OCI-M1 (cell line): ENCODE results near the gene MSN.

ENCODE experiments used
- DNase-seq: peaks from one replicate; lab custom pipeline; 2025; lab: John Stamatoyannopoulos, UW

MSN gene

GRCh38 chrX:65674204-65674893 is 6.9 kb downstream of the MSN start:
- DNase-seq: no peak

- DNase-seq: no peak
These were observed 10.6 kb downstream of the MSN start for GRCh38 chrX:65677954-65678469.

DNA sequence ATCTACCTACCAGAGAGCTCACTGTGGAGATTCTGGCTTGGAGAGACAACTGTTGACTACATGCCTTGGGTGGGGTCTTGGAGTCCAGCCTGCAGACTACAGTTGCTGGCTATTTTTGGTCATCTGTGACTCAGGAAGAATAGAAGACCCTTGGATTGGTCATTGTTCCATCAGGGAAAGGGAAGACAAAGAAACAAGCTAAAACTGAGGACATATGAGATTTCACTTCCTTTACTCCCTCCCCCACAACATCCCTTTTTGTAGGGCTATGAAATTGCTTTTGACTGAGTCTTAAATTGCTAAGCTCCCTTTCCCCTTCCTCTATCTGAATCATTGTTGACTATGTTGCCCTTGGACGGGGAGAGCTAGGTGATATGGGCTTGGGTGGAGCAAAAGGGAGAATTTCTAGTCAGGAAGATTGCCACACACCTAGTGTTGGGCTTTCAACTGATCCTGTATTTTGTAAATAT is 11.7 kb downstream of the MSN start:
- peak; percentile 18 for DNase-seq

DNA sequence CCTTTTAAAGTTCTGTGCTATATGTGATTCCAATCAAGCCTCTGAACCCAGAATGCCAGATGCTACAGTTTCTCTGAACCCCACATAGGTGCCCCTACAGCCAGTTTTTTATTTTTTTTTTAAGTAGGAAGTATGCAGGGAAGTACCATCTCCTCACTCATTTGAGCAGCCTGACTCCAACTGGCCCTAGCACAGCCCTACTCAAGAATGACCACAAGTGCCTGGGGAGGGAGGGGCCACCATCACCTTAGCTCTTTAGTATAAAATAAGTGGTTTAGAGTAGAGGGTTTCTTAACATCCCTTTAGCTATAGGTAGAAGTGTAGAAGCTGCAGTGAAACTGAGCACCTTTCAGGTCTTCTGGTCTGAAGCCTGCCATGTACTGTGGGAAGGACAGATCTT is 14.4 kb downstream of the MSN start:
- DNase-seq: no peak

GRCh38 chrX:65685112-65685511 is 17.7 kb downstream of the MSN start:
- DNase-seq: no peak

- peak; percentile 12 for DNase-seq
These were observed 18.8 kb downstream of the MSN start for GRCh38 chrX:65686236-65686635.

GRCh38 chrX:65687367-65687766 is 19.9 kb downstream of the MSN start:
- DNase-seq: no peak

- DNase-seq: peak; percentile 54
These were observed 21.0 kb downstream of the MSN start for GRCh38 chrX:65688403-65688871.

DNA sequence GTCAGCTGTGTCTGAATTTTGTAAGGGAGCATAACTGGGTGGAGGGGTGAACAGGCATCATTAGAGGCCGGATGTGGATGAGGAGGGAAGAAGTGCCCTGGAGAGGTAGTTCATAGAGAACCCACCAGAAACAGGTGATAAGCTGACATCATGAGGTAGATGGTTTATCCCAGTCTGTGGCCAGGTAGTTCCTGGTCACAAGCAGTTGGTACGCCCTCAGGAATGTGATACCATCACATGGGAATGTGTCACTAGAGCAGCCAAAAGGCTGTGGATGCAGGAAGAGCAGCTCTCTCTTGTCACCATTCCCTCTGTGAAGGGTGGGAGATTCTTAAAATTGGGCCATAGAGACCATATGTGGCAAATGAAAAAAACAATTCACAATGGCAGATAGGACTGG is 21.9 kb downstream of the MSN start:
- DNase-seq: no peak

DNA sequence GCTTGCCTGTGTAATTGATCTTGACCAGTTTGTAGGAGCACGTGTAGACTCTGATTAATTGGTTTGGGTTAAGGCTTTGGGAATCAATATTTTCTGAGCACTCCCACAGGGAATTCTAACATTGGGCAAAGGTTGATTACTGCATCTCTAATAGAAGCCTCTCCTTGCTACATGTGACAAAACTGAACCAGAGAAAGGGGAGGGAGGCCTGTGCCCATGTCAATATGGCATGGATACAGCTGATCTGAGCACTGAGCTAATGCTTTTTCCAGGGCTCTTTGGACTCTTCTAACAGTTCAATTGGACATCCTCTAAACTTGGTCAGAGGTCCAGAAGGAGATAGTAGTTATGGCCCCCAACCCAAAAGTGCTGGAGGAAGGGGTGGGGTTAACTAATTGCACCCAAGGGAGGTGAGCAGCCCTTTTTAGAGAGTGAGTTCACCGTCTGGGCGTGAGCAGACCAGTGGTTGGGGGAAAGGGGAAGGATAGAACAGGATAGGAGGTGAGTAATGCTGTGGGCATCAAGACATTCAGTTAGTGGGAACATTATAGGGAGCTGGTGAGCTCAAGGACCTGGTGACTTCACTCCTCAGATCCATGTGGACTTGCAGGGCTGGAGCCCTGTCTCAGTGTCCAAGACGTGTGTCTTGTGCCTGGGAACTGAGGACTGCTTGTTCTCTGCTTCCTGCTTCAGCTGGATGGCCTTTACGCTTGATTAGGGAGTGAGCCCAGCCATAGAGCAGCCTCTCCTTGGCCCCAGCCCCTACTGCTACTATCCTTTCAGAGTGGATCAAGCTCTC is 22.8 kb downstream of the MSN start:
- DNase-seq: no peak

- DNase-seq: peak; percentile 53
These were observed 28.5 kb downstream of the MSN start for GRCh38 chrX:65695849-65696449.

GRCh38 chrX:65696613-65697012 is 29.2 kb downstream of the MSN start:
- DNase-seq: peak; percentile 85

DNA sequence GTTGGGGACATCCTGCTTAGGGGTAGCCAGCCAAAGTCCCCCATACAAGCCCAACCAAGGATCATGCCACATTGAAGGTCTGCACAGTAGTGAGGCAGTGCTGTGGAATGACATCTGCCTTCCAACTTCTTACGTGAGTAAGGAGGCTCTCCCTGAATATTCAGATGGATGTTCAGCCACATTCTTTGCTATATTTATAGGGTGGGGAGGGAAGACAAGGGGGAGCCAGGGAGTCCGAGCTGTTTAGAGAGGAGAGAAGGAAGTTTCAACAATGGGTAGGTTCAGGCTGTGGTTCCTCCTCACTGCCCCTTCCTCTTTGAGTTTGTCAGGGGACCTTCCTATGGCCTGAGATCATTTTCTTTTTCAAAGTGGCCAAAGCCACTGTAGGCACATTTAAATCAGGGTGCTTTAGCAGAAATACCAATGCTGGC is 29.8 kb downstream of the MSN start:
- DNase-seq: peak; percentile 35

DNA sequence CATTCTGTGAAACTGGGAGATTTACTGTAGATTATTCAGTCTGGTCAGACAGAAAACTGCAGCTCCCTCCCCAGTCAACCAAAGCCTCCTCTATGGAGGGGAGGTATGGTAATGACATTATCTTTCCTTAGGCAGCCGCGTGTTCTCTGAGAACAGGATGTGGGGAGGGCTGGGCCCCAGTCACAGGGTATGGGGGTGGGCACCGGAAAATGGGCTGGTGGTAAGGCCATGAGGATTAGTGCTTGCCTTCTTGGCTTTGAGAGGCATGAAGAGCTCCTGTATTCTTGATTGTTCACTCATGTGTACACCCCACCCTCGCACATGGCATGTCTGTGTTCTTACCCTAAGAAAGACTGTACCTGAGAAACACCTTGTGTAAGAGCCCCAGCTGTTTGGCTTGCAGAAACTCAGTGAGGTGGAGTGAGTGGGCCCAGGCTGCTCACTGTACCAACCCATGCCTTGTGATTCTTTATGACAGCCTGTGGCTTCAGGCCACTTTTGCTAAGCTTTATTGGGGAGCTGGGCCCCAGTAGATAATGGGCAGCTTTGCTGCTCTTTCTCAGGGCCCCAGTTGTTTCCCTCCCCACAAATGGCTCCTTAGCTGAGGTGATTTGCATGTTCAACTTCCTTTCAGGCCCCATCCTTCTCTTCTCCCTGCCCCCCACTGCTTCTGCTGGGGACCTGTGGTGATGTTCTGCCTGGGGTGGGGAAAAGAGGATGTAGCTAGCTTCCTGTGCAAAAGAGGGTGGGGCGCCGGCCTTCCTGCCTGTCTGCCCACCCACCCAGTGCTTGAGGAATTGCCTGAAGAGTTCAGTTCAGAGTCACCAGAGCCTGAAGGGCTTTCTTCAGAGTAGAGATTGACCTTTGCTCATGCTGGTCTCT is 30.7 kb downstream of the MSN start:
- DNase-seq: peak; percentile 86

DNA sequence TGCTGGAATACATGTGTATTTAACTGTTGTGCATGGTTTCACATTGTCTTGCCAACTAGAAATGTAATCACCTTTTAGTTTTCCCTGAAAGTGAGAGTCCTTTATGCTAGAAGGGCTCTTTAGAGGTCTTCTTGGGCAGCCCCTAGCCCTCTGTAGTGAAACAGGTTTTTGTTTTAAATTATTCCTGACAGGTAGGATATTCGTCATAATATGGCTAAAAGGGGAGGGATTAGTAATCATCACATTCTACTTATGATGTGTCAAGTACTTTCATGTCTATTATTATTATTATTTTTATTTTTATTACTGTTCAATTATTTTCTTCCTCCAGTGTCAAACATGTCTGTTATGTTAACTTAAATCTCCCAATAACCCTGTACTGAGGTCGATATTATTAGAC is 35.5 kb downstream of the MSN start:
- no peak for DNase-seq

DNA sequence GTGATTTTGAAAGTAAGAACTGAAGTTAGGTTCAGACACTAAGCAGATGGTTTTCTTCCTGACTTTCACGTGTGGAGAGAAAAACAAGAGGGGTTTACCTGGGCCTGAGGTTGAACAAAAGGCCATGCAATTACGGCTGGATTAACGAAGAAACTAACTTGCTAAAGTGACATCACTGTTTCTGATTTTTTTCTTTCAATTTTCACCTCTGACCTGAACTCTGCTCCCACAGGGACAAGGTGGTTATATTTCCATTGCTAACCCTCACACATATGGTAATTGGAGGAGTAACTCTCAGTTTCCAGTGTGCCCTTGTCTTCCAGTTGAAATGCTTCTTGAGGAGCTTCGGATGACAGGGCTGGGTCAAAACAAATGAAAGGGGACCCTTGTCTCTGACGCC is 38.0 kb downstream of the MSN start:
- DNase-seq: no peak

- no peak for DNase-seq
These were observed 38.8 kb downstream of the MSN start for GRCh38 chrX:65706041-65706828.

GRCh38 chrX:65707151-65707550 is 39.7 kb downstream of the MSN start:
- DNase-seq: no peak

- no peak for DNase-seq
These were observed 44.8 kb downstream of the MSN start for GRCh38 chrX:65712005-65712806.

DNA sequence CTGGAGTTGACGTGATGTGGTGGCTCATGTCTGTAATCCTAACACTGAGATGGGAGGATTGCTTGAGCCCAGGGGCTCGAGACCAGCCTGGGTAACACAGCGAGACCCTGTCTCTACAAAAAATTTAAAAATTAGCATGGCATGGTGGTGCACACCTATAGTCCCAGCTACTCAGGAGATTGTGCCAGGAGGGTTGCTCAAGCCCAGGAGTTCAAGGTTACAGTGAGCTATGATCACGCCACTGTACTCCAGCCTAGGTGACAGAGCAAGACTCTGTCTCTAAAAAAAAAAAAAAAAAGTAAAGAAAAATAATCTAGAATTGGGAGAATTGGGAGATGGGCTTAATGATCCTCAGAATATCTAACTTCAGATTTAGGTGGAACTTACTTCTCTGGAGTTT is 51.1 kb downstream of the MSN start:
- DNase-seq: no peak
